C4-2B (cell line): ENCODE data around the gene KCNT1.

Experiments used
- CTCF ChIP-seq: fragments of 450-650 bp; conservative IDR thresholded peaks from 2 replicates; pipeline ENCODE4 v1.5.1; 2017; ENCODE audit warnings: mild to moderate bottlenecking
- ZFX ChIP-seq: fragments of 450-650 bp; IDR thresholded peaks from 2 replicates; pipeline ENCODE4 v1.6.1; 2017

GRCh38 chr9:135717410-135717809 is 15.4 kb downstream of the KCNT1 start:
- TF ChIP-seq CTCF, result no peak
- TF ChIP-seq ZFX, result no peak
